Large intestine (tissue), 3 donors: ENCODE data around the gene SLC17A2. TPM values are rescaled to one million over a fixed set of nuclear protein-coding genes. Genes with fewer than 3 reads are reported as not detected.

Source experiments
- DNase-seq, 2 donors: peaks; one replicate each; pipeline versions ENCODE4 v3.0.0 to v3.0.0-alpha.2; 2013
- H3K27ac ChIP-seq: one replicate; pipeline ENCODE4 v1.5.1; 2013; ENCODE audit warnings: low read length
- H3K27me3 ChIP-seq: 2 replicates; pipeline ENCODE4 v1.6.1; 2013; ENCODE audit warnings: low read length; ENCODE audit not compliant: control insufficient read depth, insufficient read depth
- H3K36me3 ChIP-seq: 2 replicates; pipeline ENCODE4 v1.6.1; 2013; ENCODE audit warnings: low read length; ENCODE audit not compliant: control insufficient read depth, insufficient read depth
- H3K4me1 ChIP-seq: one replicate; pipeline ENCODE4 v1.6.1; 2013; ENCODE audit warnings: low read length; ENCODE audit not compliant: control insufficient read depth, insufficient read depth
- H3K4me3 ChIP-seq: one replicate; pipeline ENCODE4 v1.5.1; 2013; ENCODE audit warnings: low read length
- H3K9me3 ChIP-seq: one replicate; pipeline ENCODE4 v1.6.1; 2013; ENCODE audit warnings: mild to moderate bottlenecking, low read depth, low read length, moderate library complexity; ENCODE audit not compliant: control insufficient read depth
- WGBS: methylation state at CpG from one replicate; pipeline ENCODE4 v1.1.5; 2013; ENCODE audit warnings: low lambda C conversion rate; ENCODE audit not compliant: insufficient coverage; 5-methylcytosine and 5-hydroxymethylcytosine counted together
- polyA plus RNA-seq: library from polyadenylated mRNA; unstranded; fragments of 120-200 nt; gene quantifications from one replicate; pipeline ENCODE4 v1.2.1, GENCODE V29; 2013

Gene SLC17A2
- polyA plus RNA-seq, 1 donor, result 0.01 TPM

DNA sequence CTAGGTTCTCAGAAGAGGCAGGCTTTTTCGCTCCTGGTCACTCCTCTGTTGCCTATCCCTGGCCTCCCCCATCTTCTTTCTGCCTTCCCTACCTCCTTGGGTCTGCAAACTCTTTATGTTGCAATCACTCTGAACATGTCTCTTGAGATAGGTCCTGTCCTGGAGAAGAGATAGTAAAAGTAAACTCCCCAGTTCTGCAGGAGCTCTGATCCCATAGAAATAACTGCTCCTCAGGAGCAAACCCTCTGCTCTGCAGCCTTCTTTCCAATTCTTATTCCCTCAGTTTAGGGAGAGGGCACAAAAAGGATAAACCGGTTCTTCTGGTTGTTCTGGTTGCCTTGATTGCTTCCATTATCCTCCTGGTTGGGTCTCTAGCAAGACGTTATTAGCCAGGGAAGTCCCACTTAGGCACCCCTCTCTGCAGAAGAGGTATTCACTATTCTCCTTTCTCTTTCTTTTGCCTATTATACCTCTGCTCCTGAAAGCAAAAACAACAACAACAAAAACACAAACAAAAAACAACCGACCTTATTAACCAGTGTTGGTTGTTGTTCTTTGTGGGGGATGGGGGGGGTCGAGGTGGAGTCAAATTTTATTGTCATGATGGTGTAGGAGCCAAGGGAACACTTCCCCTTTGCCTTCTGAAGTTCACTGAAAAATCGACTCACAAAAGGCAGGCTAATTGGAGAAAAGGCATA is 33.1 kb upstream of the SLC17A2 start:
- peaks cover 5% of the 10 kb centered on the region for H3K9me3 ChIP-seq

GRCh38 chr6:25962149-25963127 is 31.9 kb upstream of the SLC17A2 start, which contains the start of gene TRIM38:
TRIM38 (plus strand) TSS chr6:25962802; CDS start chr6:25966523, 3,721 bp downstream.
- peaks cover 5% of the 10 kb centered on the region for H3K9me3 ChIP-seq
- H3K27me3 ChIP-seq, result no peaks in the 10 kb centered on the region
- peaks cover 13% of the 10 kb centered on the region for H3K4me1 ChIP-seq
- peak; percentile 84 to 93 for DNase-seq
- peak within 1 kb of the TSS; percentile 74 for H3K4me3 ChIP-seq
- WGBS, result 0% methylated on average over 2 of the region's 11 CpGs
- H3K27ac ChIP-seq, result peak within 1 kb of the TSS; percentile 96
- H3K36me3 ChIP-seq, result peaks cover 12% of the 10 kb centered on the region

More for the DNA sequence above, 33.1 kb upstream of the SLC17A2 start:
- no CpG with 5 or more reads among the region's 6 CpGs for WGBS
- Histone ChIP-seq H3K36me3 (peaks cover 23% of the 10 kb centered on the region), H3K4me3 (peak overlapping the region; percentile 74), H3K27ac (peak overlapping the region; percentile 96), H3K4me1 (peaks cover 18% of the 10 kb centered on the region), H3K27me3 (no peaks in the 10 kb centered on the region)
- DNase-seq, result peak; percentile 39 to 64

DNA sequence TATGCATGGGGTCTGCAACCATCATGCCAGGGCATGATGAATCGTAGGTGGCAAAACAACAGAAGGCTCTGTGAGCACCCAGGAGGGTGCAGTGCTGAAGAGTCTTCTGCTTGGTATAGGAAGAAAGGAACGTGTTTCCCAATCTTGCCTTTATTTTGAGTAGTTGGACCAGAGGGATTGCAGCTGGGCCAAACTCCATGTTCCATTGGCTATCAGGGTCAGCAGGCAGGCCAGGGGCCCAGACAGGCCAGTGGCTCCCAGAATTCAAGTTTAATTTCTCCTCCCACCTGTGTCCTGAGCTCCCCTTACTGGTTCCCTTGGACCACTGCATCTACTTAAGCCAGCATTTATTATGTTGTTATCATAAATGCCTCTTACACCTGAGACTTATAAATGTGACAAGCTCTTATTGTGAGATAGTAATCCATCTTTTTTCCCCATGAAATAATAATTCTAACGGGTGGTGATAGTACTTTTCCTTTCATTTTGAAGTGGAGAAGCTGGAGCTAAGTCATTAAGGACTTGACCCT is 31.2 kb upstream of the SLC17A2 start:
- WGBS, result 33% methylated on average over 1 of the region's 3 CpGs
- H3K4me1 ChIP-seq, result peaks cover 13% of the 10 kb centered on the region
- no peak overlapping the region for H3K4me3 ChIP-seq
- H3K36me3 ChIP-seq, result peaks cover 7% of the 10 kb centered on the region
- H3K27ac ChIP-seq, result peak overlapping the region; percentile 96
- DNase-seq, result no peak
- H3K27me3 ChIP-seq, result no peaks in the 10 kb centered on the region
- H3K9me3 ChIP-seq, result peaks cover 5% of the 10 kb centered on the region

GRCh38 chr6:25960734-25961133 is 30.2 kb upstream of the SLC17A2 start:
- Histone ChIP-seq H3K4me1 (peaks cover 13% of the 10 kb centered on the region), H3K4me3 (no peak overlapping the region), H3K27me3 (no peaks in the 10 kb centered on the region), H3K36me3 (no peaks in the 10 kb centered on the region), H3K27ac (no peak overlapping the region), H3K9me3 (peaks cover 5% of the 10 kb centered on the region)
- DNase-seq, result no peak
- WGBS, result no CpG with 5 or more reads among the region's 3 CpGs

GRCh38 chr6:25959890-25960536 is 29.5 kb upstream of the SLC17A2 start:
- DNase-seq, result no peak
- WGBS, result no CpG with 5 or more reads among the region's 2 CpGs

GRCh38 chr6:25958700-25959162 is 28.2 kb upstream of the SLC17A2 start:
- no peaks in the 10 kb centered on the region for H3K36me3 ChIP-seq
- H3K27me3 ChIP-seq, result no peaks in the 10 kb centered on the region
- no peak for DNase-seq
- no peak overlapping the region for H3K4me3 ChIP-seq
- peaks cover 5% of the 10 kb centered on the region for H3K9me3 ChIP-seq
- peaks cover 6% of the 10 kb centered on the region for H3K4me1 ChIP-seq
- H3K27ac ChIP-seq, result no peak overlapping the region
- WGBS, result no CpG with 5 or more reads among the region's 3 CpGs

More at GRCh38 chr6:25959890-25960536, 29.5 kb upstream of the SLC17A2 start:
- Histone ChIP-seq H3K27ac (no peak overlapping the region), H3K27me3 (no peaks in the 10 kb centered on the region), H3K4me1 (peaks cover 13% of the 10 kb centered on the region), H3K36me3 (no peaks in the 10 kb centered on the region), H3K4me3 (no peak overlapping the region), H3K9me3 (peaks cover 5% of the 10 kb centered on the region)

GRCh38 chr6:25956226-25956625 is 25.7 kb upstream of the SLC17A2 start:
- Histone ChIP-seq H3K9me3 (peaks cover 5% of the 10 kb centered on the region), H3K4me1 (peaks cover 19% of the 10 kb centered on the region), H3K27me3 (no peaks in the 10 kb centered on the region), H3K4me3 (no peak overlapping the region), H3K36me3 (no peaks in the 10 kb centered on the region), H3K27ac (no peak overlapping the region)
- 100% methylated on average over 1 of the region's 3 CpGs for WGBS
- no peak for DNase-seq

- no CpG with 5 or more reads among the region's 1 CpG for WGBS
- no peaks in the 10 kb centered on the region for H3K36me3 ChIP-seq
- no peaks in the 10 kb centered on the region for H3K27me3 ChIP-seq
- H3K4me1 ChIP-seq, result peaks cover 19% of the 10 kb centered on the region
- H3K27ac ChIP-seq, result no peak overlapping the region
- no peak overlapping the region for H3K4me3 ChIP-seq
- DNase-seq, result no peak
- H3K9me3 ChIP-seq, result peaks cover 5% of the 10 kb centered on the region
These were observed 24.3 kb upstream of the SLC17A2 start for GRCh38 chr6:25954756-25955155.

GRCh38 chr6:25953733-25954132 is 23.2 kb upstream of the SLC17A2 start:
- H3K36me3 ChIP-seq, result no peaks in the 10 kb centered on the region
- no peak for DNase-seq
- no peaks in the 10 kb centered on the region for H3K9me3 ChIP-seq
- no peak overlapping the region for H3K4me3 ChIP-seq
- peak overlapping the region; percentile 73 for H3K27ac ChIP-seq
- H3K4me1 ChIP-seq, result peaks cover 19% of the 10 kb centered on the region
- H3K27me3 ChIP-seq, result no peaks in the 10 kb centered on the region
- WGBS, result no CpG with 5 or more reads among the region's 3 CpGs

DNA sequence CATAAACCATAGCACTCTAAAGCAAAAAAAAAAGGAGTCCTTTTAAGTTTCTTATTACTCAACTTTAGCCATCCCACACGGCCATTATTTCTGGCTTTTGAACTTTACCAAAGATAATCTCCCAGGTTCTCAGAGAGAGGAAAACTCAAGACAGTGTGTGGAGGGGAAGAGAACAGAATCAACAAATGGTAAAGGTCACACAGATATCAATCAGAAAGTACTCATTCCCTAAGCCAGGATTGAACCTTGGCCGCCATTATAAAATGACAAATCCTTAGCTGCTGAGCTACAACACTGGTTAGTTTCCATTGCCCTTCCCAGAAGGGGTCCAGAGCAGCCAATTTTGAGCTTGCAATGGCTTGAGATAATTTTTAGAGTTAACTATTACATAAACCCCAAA is 22.0 kb upstream of the SLC17A2 start:
- peak; percentile 74 to 91 for DNase-seq

More for the DNA sequence above, 22.0 kb upstream of the SLC17A2 start:
- Histone ChIP-seq H3K27ac (peak overlapping the region; percentile 73), H3K36me3 (no peaks in the 10 kb centered on the region), H3K27me3 (no peaks in the 10 kb centered on the region), H3K4me3 (no peak overlapping the region), H3K9me3 (no peaks in the 10 kb centered on the region), H3K4me1 (peaks cover 19% of the 10 kb centered on the region)
- 29% methylated on average over 1 of the region's 2 CpGs for WGBS
